Type B pancreatic cell (in vitro differentiated cells): Measurements from ENCODE around the gene AMPD2. TPM values are rescaled to one million over a fixed set of nuclear protein-coding genes. Genes with fewer than 3 reads are reported as not detected.

Source experiments
- DNase-seq: peaks from one replicate; pipeline ENCODE4 v3.0.0; 2021; ENCODE audit warnings: mixed read lengths; ENCODE audit not compliant: unreplicated experiment; ENCODE audit errors: extremely low spot score
- H3K27ac Mint-ChIP-seq: 2 replicates; pipeline ENCODE4 v1.8.0; 2021; ENCODE audit warnings: mild to moderate bottlenecking, mixed read lengths
- H3K27me3 Mint-ChIP-seq: 2 replicates; pipeline ENCODE4 v1.8.0; 2021; ENCODE audit warnings: mixed read lengths
- H3K36me3 Mint-ChIP-seq: 2 replicates; pipeline ENCODE4 v1.8.0; 2021; ENCODE audit warnings: mixed read lengths
- H3K4me1 Mint-ChIP-seq: one replicate; pipeline ENCODE4 v1.8.0; 2021; ENCODE audit warnings: mixed read lengths; ENCODE audit not compliant: unreplicated experiment
- H3K4me3 Mint-ChIP-seq: 2 replicates; pipeline ENCODE4 v1.8.0; 2021; ENCODE audit warnings: mild to moderate bottlenecking, mixed read lengths
- H3K9me3 Mint-ChIP-seq: 2 replicates; pipeline ENCODE4 v1.8.0; 2021; ENCODE audit warnings: mixed read lengths
- total RNA-seq: library from RNA; stranded (reverse); gene quantifications from 2 replicates; pipeline ENCODE4 v1.2.1, GENCODE V29; 2021; ENCODE audit warnings: low replicate concordance
- TF ChIP-seq, protein P1 (sequence below): fragments of 200-600 bp; sonication (generic); conservative IDR thresholded peaks from 2 replicates; pipeline ENCODE4 v1.5.0; 2021; ENCODE audit warnings: antibody characterized with exemption, mild to moderate bottlenecking

Gene AMPD2
- total RNA-seq, 1 donor from 2014 or later, result 105 TPM

- no peak overlapping the region for H3K4me3 Mint-ChIP-seq
- H3K27ac Mint-ChIP-seq, result no peak overlapping the region
- no peaks in the 10 kb centered on the region for H3K36me3 Mint-ChIP-seq
- TF ChIP-seq, protein P1, sequence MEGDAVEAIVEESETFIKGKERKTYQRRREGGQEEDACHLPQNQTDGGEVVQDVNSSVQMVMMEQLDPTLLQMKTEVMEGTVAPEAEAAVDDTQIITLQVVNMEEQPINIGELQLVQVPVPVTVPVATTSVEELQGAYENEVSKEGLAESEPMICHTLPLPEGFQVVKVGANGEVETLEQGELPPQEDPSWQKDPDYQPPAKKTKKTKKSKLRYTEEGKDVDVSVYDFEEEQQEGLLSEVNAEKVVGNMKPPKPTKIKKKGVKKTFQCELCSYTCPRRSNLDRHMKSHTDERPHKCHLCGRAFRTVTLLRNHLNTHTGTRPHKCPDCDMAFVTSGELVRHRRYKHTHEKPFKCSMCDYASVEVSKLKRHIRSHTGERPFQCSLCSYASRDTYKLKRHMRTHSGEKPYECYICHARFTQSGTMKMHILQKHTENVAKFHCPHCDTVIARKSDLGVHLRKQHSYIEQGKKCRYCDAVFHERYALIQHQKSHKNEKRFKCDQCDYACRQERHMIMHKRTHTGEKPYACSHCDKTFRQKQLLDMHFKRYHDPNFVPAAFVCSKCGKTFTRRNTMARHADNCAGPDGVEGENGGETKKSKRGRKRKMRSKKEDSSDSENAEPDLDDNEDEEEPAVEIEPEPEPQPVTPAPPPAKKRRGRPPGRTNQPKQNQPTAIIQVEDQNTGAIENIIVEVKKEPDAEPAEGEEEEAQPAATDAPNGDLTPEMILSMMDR, result no peak
- no peaks in the 10 kb centered on the region for H3K9me3 Mint-ChIP-seq
- DNase-seq, result no peak
- H3K4me1 Mint-ChIP-seq, result peaks cover 3% of the 10 kb centered on the region
- no peaks in the 10 kb centered on the region for H3K27me3 Mint-ChIP-seq
Measured at GRCh38 chr1:109609881-109610280, 9.8 kb upstream of the AMPD2 start.

GRCh38 chr1:109610609-109611307 lies 8.9 kb upstream of the AMPD2 start:
- no peak for DNase-seq
- no peaks in the 10 kb centered on the region for H3K9me3 Mint-ChIP-seq
- no peaks in the 10 kb centered on the region for H3K27me3 Mint-ChIP-seq
- H3K4me3 Mint-ChIP-seq, result no peak overlapping the region
- H3K27ac Mint-ChIP-seq, result no peak overlapping the region
- TF ChIP-seq, protein P1, result no peak
- H3K36me3 Mint-ChIP-seq, result no peaks in the 10 kb centered on the region
- peaks cover 5% of the 10 kb centered on the region for H3K4me1 Mint-ChIP-seq

- no peaks in the 10 kb centered on the region for H3K27me3 Mint-ChIP-seq
- DNase-seq, result no peak
- H3K4me3 Mint-ChIP-seq, result no peak overlapping the region
- TF ChIP-seq, protein P1, result no peak
- no peaks in the 10 kb centered on the region for H3K9me3 Mint-ChIP-seq
- H3K4me1 Mint-ChIP-seq, result peaks cover 11% of the 10 kb centered on the region
- no peaks in the 10 kb centered on the region for H3K36me3 Mint-ChIP-seq
- H3K27ac Mint-ChIP-seq, result no peak overlapping the region
Measured at GRCh38 chr1:109611308-109611990, 8.2 kb upstream of the AMPD2 start.

DNA sequence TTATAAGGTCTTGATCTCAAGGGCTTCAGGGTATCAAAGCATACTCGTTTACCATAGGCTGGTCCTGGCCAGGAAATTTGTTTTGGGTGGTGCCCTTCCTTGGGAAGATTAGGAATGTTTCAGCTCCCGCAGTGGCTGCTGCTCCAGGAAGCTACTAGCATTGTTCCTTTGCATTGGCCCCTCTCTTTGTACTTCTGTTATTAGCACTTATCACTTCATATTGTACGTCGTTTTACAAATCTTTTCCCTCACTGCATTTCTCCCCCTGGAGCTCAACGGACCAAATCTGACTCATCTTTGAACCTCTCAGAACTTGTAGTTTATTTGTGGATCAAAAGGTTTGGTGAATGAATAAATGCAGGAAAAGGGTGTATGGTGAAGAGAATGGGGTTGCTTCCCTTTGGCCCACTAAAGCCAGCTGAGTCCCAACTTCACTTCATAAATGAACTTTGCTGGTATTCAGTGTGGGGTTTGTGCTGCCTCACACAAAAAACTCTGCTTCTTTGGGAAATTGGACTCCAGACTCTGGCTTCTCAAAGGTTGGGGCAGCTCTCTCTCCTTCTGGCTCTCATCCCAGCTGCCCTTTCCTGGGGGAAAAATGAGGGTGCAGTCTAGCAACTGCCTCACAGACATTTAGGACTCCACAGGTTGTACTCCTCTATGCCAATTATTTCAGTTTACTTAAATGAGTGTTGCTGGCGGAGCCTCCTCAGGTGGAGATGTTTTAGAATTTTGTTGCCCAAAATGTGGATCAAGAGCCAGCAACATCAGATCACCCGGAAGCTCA lies 6.1 kb upstream of the AMPD2 start:
- Mint-ChIP-seq H3K27ac (no peak overlapping the region), H3K4me1 (peaks cover 26% of the 10 kb centered on the region), H3K36me3 (no peaks in the 10 kb centered on the region), H3K4me3 (no peak overlapping the region), H3K9me3 (no peaks in the 10 kb centered on the region), H3K27me3 (no peaks in the 10 kb centered on the region)
- no peak for DNase-seq
- TF ChIP-seq, protein P1, result no peak

GRCh38 chr1:109615879-109616278 lies 3.8 kb upstream of the AMPD2 start:
- no peak for DNase-seq
- Mint-ChIP-seq H3K36me3 (no peaks in the 10 kb centered on the region), H3K4me3 (no peak overlapping the region), H3K27ac (peak overlapping the region; percentile 50), H3K9me3 (no peaks in the 10 kb centered on the region), H3K27me3 (no peaks in the 10 kb centered on the region), H3K4me1 (peaks cover 35% of the 10 kb centered on the region)
- TF ChIP-seq, protein P1, result no peak
